WTC11 (cell line): Measurements from ENCODE around the gene PHTF2. TPM values are rescaled to one million over a fixed set of nuclear protein-coding genes. Genes with fewer than 3 reads are reported as not detected.

Experiments used
- ATAC-seq: fragments of 200-7000 bp; cut with Tn5 transposase; 2 replicates; pipeline ENCODE4 v1.10.0; 2021; ENCODE audit warnings: mild to moderate bottlenecking, moderate library complexity
- CTCF ChIA-PET: fragments of 300-600 bp; sonication (Branson Sonifier 250); formaldehyde crosslinking; loops from one replicate; lab custom pipeline; 2021; ENCODE audit warnings: antibody characterized with exemption; lab: Charles Lee
- POLR2A ChIA-PET: fragments of 350-600 bp; sonication (Branson Sonifier 250); formaldehyde crosslinking; loops from one replicate; lab custom pipeline; 2021; ENCODE audit warnings: antibody characterized with exemption; lab: Charles Lee
- DNase-seq: peaks from one replicate; pipeline ENCODE4 v3.0.0; 2021; ENCODE audit warnings: low spot score
- H3K27ac Mint-ChIP-seq: 2 replicates; pipeline ENCODE4 v1.8.0; 2021; ENCODE audit warnings: mixed read lengths
- H3K27me3 Mint-ChIP-seq: 2 replicates; pipeline ENCODE4 v1.8.0; 2021; ENCODE audit warnings: low read depth, mild to moderate bottlenecking, moderate library complexity, mixed read lengths
- H3K36me3 Mint-ChIP-seq: 2 replicates; pipeline ENCODE4 v1.8.0; 2021; ENCODE audit warnings: mixed read lengths
- H3K4me1 Mint-ChIP-seq: 2 replicates; pipeline ENCODE4 v1.8.0; 2022; ENCODE audit warnings: mixed read lengths
- H3K4me3 Mint-ChIP-seq: 2 replicates; pipeline ENCODE4 v1.8.0; 2021; ENCODE audit warnings: mild to moderate bottlenecking, moderate library complexity, mixed read lengths
- H3K9me3 Mint-ChIP-seq: 2 replicates; pipeline ENCODE4 v1.8.0; 2021; ENCODE audit warnings: mixed read lengths
- FOXK1 ChIP-seq: sonication (generic); formaldehyde crosslinking; IDR thresholded peaks from 2 replicates; pipeline ENCODE4 v1.8.0; 2022; ENCODE audit warnings: mild to moderate bottlenecking, moderate library complexity, missing genetic modification reagents
- FOXP1 ChIP-seq: sonication (generic); formaldehyde crosslinking; IDR thresholded peaks from 2 replicates; pipeline ENCODE4 v1.8.0; 2022; ENCODE audit warnings: missing genetic modification reagents, mild to moderate bottlenecking, moderate library complexity, borderline replicate concordance
- GTF2I ChIP-seq: fragments of 250-450 bp; sonication (Bioruptor Pico); conservative IDR thresholded peaks from 2 replicates; pipeline ENCODE4 v1.4.0; 2021; ENCODE audit warnings: mild to moderate bottlenecking
- MLX ChIP-seq: sonication (generic); formaldehyde crosslinking; IDR thresholded peaks from 2 replicates; pipeline ENCODE4 v1.8.1; 2023; ENCODE audit warnings: mild to moderate bottlenecking, missing genetic modification reagents, moderate library complexity
- NR1H2 ChIP-seq: sonication (generic); formaldehyde crosslinking; IDR thresholded peaks from 2 replicates; pipeline ENCODE4 v1.9.0; 2021; ENCODE audit warnings: mild to moderate bottlenecking, moderate library complexity, missing genetic modification reagents
- ZNF121 ChIP-seq: sonication (generic); formaldehyde crosslinking; IDR thresholded peaks from 2 replicates; pipeline ENCODE4 v1.8.0; 2023; ENCODE audit warnings: missing genetic modification reagents
- ZNF232 ChIP-seq: sonication (generic); formaldehyde crosslinking; IDR thresholded peaks from 2 replicates; pipeline ENCODE4 v1.8.0; 2022; ENCODE audit warnings: mild to moderate bottlenecking, missing genetic modification reagents
- ZNF281 ChIP-seq: sonication (generic); formaldehyde crosslinking; IDR thresholded peaks from 2 replicates; pipeline ENCODE4 v1.8.0; 2023; ENCODE audit warnings: mild to moderate bottlenecking, missing genetic modification reagents
- ZNF671 ChIP-seq: fragments of 250-450 bp; sonication (Bioruptor Pico); IDR thresholded peaks from 2 replicates; pipeline ENCODE4 v1.8.0; 2021; ENCODE audit warnings: mild to moderate bottlenecking
- total RNA-seq: library from RNA; stranded (reverse); gene quantifications from 3 replicates; pipeline ENCODE4 v1.2.3, GENCODE V29; 2021
- TF ChIP-seq, protein P1 (sequence below): sonication (generic); formaldehyde crosslinking; IDR thresholded peaks from 2 replicates; pipeline ENCODE4 v1.8.1; 2022; ENCODE audit warnings: low read depth, missing genetic modification reagents, borderline replicate concordance
- TF ChIP-seq, protein P2 (sequence below): sonication (generic); formaldehyde crosslinking; IDR thresholded peaks from 2 replicates; pipeline ENCODE4 v1.8.0; 2022; ENCODE audit warnings: mild to moderate bottlenecking, missing genetic modification reagents

Gene PHTF2
- total RNA-seq, 1 experiment from 2014 or later, result 17.9 TPM

GRCh38 chr7:77765481-77765880, 33.1 kb upstream of the PHTF2 start (continued):
- TF ChIP-seq, protein P1, sequence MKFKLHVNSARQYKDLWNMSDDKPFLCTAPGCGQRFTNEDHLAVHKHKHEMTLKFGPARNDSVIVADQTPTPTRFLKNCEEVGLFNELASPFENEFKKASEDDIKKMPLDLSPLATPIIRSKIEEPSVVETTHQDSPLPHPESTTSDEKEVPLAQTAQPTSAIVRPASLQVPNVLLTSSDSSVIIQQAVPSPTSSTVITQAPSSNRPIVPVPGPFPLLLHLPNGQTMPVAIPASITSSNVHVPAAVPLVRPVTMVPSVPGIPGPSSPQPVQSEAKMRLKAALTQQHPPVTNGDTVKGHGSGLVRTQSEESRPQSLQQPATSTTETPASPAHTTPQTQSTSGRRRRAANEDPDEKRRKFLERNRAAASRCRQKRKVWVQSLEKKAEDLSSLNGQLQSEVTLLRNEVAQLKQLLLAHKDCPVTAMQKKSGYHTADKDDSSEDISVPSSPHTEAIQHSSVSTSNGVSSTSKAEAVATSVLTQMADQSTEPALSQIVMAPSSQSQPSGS (CRISPR knock-in tag), result no peak

DNA sequence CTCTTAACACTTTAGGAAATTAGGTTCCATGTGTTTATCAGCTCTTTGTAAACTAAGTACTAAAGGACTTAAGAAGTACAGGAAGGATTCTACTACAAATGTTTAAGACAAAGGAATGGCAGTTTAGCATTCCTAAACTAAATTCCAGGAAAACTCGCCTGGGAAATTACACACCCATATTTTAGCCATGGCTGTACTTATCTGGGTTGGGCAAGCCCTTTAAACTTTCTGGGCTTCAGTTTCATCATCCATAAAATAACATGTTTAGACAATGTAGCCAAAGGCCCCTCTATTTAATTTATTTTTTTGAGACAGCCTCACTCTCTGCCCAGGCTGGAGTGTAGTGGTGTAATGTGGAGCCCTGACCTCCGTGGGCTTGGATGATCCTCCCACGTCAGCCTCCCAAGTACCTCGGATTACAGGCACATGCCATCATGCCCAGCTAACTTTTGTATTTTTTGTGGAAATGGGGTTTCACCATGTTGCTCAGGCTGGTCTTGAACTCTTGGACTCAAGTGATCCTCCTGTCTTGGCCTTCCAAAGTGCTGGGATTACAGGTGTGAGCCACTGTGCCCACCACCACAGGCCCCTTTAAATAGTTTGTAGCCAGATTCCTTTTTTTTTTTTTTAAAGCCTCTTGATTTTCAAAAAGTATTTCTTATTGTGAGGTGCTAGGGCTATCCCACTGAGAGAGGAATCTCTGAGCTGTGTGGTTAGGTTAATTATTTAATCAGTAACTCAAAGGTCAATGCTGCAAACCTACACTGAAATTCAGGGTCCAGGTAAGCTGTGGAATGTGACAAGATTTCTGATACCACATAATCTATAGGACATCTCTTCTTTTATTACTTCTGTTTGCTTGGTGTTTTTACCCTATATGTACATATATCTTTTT, 32.4 kb upstream of the PHTF2 start:
- ChIA-PET CTCF (no interaction called here), POLR2A (no interaction called here)
- no peaks in the 10 kb centered on the region for H3K27me3 Mint-ChIP-seq
- no peak for TF ChIP-seq ZNF232 (CRISPR knock-in tag)
- TF ChIP-seq, protein P2, sequence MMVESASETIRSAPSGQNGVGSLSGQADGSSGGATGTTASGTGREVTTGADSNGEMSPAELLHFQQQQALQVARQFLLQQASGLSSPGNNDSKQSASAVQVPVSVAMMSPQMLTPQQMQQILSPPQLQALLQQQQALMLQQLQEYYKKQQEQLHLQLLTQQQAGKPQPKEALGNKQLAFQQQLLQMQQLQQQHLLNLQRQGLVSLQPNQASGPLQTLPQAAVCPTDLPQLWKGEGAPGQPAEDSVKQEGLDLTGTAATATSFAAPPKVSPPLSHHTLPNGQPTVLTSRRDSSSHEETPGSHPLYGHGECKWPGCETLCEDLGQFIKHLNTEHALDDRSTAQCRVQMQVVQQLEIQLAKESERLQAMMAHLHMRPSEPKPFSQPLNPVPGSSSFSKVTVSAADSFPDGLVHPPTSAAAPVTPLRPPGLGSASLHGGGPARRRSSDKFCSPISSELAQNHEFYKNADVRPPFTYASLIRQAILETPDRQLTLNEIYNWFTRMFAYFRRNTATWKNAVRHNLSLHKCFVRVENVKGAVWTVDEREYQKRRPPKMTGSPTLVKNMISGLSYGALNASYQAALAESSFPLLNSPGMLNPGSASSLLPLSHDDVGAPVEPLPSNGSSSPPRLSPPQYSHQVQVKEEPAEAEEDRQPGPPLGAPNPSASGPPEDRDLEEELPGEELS (CRISPR knock-in tag), result no peak
- no peak for TF ChIP-seq FOXK1 (CRISPR knock-in tag)
- DNase-seq, result no peak
- H3K4me1 Mint-ChIP-seq, result peaks cover 16% of the 10 kb centered on the region
- peak overlapping the region; percentile 70 for H3K27ac Mint-ChIP-seq
- H3K36me3 Mint-ChIP-seq, result peaks cover 9% of the 10 kb centered on the region
- no peaks in the 10 kb centered on the region for H3K9me3 Mint-ChIP-seq
- no peak; the same call in 1 of the 2 replicates for ATAC-seq
- no peak overlapping the region for H3K4me3 Mint-ChIP-seq

GRCh38 chr7:77766801-77767605, 31.6 kb upstream of the PHTF2 start:
- no peak for TF ChIP-seq ZNF671 (CRISPR knock-in tag)
- 0 out of 2 replicates have a peak, but pooled peaks have one; percentile 35 for TF ChIP-seq GTF2I (CRISPR knock-in tag)
- peak; percentile 94 for TF ChIP-seq ZNF121 (CRISPR knock-in tag)
- no peak for ATAC-seq
- no peaks in the 10 kb centered on the region for H3K27me3 Mint-ChIP-seq
- no peak overlapping the region for H3K4me3 Mint-ChIP-seq
- POLR2A ChIA-PET, result interaction anchor here (0.7 kb wide), 1 partner anchor 219 kb away, joined by 5 read pairs; no protein-coding TSS in a partner anchor
- peaks cover 9% of the 10 kb centered on the region for H3K36me3 Mint-ChIP-seq
- H3K9me3 Mint-ChIP-seq, result no peaks in the 10 kb centered on the region
- peak overlapping the region; percentile 96 for H3K27ac Mint-ChIP-seq
- CTCF ChIA-PET, result interaction anchor here (1.0 kb wide), 1 partner anchor 71 kb away, joined by 3 read pairs; no protein-coding TSS in a partner anchor
- no peak for DNase-seq
- peaks cover 16% of the 10 kb centered on the region for H3K4me1 Mint-ChIP-seq

DNA sequence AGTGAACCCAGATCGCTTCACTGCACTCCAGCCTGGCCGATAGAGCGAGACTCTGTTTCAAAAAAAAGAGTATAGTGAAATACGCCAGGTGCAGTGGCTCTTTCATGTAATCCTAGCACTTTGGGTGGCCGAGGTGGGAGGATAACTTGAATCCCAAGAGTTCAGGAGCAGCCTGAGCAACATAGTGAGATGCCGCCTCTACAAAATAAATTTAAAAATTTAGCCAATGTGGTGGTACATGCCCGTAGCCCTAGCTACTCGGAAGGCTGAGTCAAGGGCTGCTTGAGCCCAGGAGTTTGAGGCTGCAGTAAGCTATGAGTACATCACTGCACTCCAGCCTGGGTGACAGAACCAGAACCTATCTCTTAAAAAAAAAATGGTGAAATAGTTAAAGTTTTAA, 28.3 kb upstream of the PHTF2 start:
- Mint-ChIP-seq H3K4me3 (no peak overlapping the region), H3K27ac (no peak overlapping the region), H3K9me3 (no peaks in the 10 kb centered on the region), H3K27me3 (no peaks in the 10 kb centered on the region), H3K4me1 (peaks cover 15% of the 10 kb centered on the region), H3K36me3 (peaks cover 14% of the 10 kb centered on the region)
- TF ChIP-seq ZNF281 (no peak), FOXP1 (no peak), NR1H2 (CRISPR knock-in tag) (no peak), MLX (CRISPR knock-in tag) (no peak)
- ATAC-seq (no peak), DNase-seq (no peak)
- POLR2A ChIA-PET, result no interaction called here
- CTCF ChIA-PET, result no interaction called here
